RWPE2 (cell line): Measurements from ENCODE around the gene SLC35D1.

Experiments used
- ATAC-seq: fragments of 200-7000 bp; cut with Tn5 transposase; 3 replicates; pipeline ENCODE4 v1.9.1; 2021; ENCODE audit warnings: low read depth
- DNase-seq: peaks from one replicate; pipeline ENCODE4 v3.0.0-alpha.2; 2020; ENCODE audit warnings: low spot score
- H3K27ac ChIP-seq: fragments of 450-650 bp; 2 replicates; pipeline ENCODE4 v1.5.1; 2017; ENCODE audit warnings: mild to moderate bottlenecking; ENCODE audit not compliant: poor library complexity, severe bottlenecking
- H3K27me3 ChIP-seq: fragments of 250-450 bp; sonication (Bioruptor Pico); 2 replicates; pipeline ENCODE4 v1.5.1; 2021; ENCODE audit warnings: mild to moderate bottlenecking, moderate library complexity; ENCODE audit not compliant: insufficient read depth, poor library complexity, severe bottlenecking
- H3K36me3 ChIP-seq: fragments of 250-450 bp; sonication (Bioruptor Pico); 2 replicates; pipeline ENCODE4 v1.5.1; 2020; ENCODE audit warnings: low read depth, mild to moderate bottlenecking, moderate library complexity
- H3K4me1 ChIP-seq: fragments of 250-450 bp; sonication (Bioruptor Pico); 2 replicates; pipeline ENCODE4 v1.5.1; 2021; ENCODE audit warnings: mild to moderate bottlenecking, moderate library complexity; ENCODE audit not compliant: insufficient read depth, poor library complexity, severe bottlenecking
- H3K4me3 ChIP-seq: fragments of 250-450 bp; sonication (Bioruptor Pico); 2 replicates; pipeline ENCODE4 v1.5.1; 2021; ENCODE audit warnings: mild to moderate bottlenecking, moderate library complexity; ENCODE audit not compliant: severe bottlenecking
- H3K9me3 ChIP-seq: fragments of 250-450 bp; sonication (Bioruptor Pico); 2 replicates; pipeline ENCODE4 v1.5.1; 2021; ENCODE audit warnings: mild to moderate bottlenecking, moderate library complexity; ENCODE audit not compliant: severe bottlenecking
- CTCF ChIP-seq: fragments of 450-650 bp; IDR thresholded peaks from one replicate; pipeline ENCODE4 v1.5.1; 2017; ENCODE audit warnings: mild to moderate bottlenecking, moderate library complexity; ENCODE audit not compliant: poor library complexity, severe bottlenecking

SLC35D1 gene

GRCh38 chr1:66951513-66951912 is 102.4 kb downstream of the SLC35D1 start:
- TF ChIP-seq CTCF: no peak
- H3K4me1 ChIP-seq: no peaks in the 10 kb centered on the region
- no peak overlapping the region for H3K27ac ChIP-seq
- no peak overlapping the region for H3K4me3 ChIP-seq
- peaks cover 90% of the 10 kb centered on the region for H3K36me3 ChIP-seq
- no peak for DNase-seq
- H3K9me3 ChIP-seq: no peaks in the 10 kb centered on the region
- ATAC-seq: peak; percentile 31; the same call in 1 of the 3 replicates
- H3K27me3 ChIP-seq: no peaks in the 10 kb centered on the region
